SH-SY5Y (cell line): ENCODE data around the gene TOR2A.

Experiments used
- GATA2 ChIP-seq: IDR thresholded peaks from 2 replicates; pipeline ENCODE4 v1.6.1; 2011; ENCODE audit warnings: mild to moderate bottlenecking, low read depth, low read length
- GATA3 ChIP-seq: IDR thresholded peaks from 2 replicates; pipeline ENCODE4 v1.6.1; 2011; ENCODE audit warnings: low read depth, mild to moderate bottlenecking, low read length, moderate library complexity

DNA sequence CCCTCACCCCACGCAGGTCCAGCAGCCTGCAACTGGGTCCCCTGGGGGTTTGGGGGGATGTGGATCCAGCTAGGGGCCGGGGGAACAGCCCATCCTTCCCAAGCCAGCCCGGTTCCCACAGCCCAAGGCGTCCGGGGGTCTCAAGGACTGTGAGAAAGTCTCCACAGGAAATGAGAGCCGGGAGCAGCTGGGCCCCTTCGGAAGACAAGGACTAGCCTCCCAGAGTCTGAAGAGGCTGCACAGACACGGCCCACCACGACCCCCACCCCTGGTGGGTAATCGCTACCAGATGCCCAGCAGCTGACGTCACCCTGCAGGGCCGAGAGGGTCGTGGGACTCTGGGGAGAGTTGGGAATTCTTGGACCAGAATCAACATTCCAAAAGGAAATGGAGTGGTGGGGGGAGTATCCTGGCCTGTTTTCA is 32.8 kb upstream of the TOR2A start:
- TF ChIP-seq GATA3 (no peak), GATA2 (no peak)
